Endodermal cell (in vitro differentiated cells): ENCODE measurements around the gene MIEF1. TPM values are rescaled to one million over a fixed set of nuclear protein-coding genes. Genes with fewer than 3 reads are reported as not detected.

ENCODE experiments used
- DNase-seq: peaks from one replicate; pipeline ENCODE4 v3.0.0-alpha.2; 2017
- H3K27ac ChIP-seq: 2 replicates; pipeline ENCODE4 v1.5.1; 2013; ENCODE audit warnings: mild to moderate bottlenecking, low read depth, low read length, moderate library complexity
- H3K27me3 ChIP-seq: 2 replicates; pipeline ENCODE4 v1.6.1; 2013; ENCODE audit warnings: mild to moderate bottlenecking, low read length, moderate library complexity; ENCODE audit not compliant: insufficient read depth, control insufficient read depth, poor library complexity, severe bottlenecking
- H3K36me3 ChIP-seq: 2 replicates; pipeline ENCODE4 v1.7.0; 2013; ENCODE audit warnings: mild to moderate bottlenecking, low read length, moderate library complexity; ENCODE audit not compliant: control insufficient read depth, insufficient read depth
- H3K4me1 ChIP-seq: one replicate; pipeline ENCODE4 v1.7.0; 2013; ENCODE audit warnings: low read length; ENCODE audit not compliant: control insufficient read depth, insufficient read depth
- H3K4me3 ChIP-seq: 2 replicates; pipeline ENCODE4 v1.5.1; 2013; ENCODE audit warnings: mild to moderate bottlenecking, low read length, moderate library complexity
- H3K9ac ChIP-seq: 2 replicates; pipeline ENCODE4 v1.6.1; 2013; ENCODE audit warnings: mild to moderate bottlenecking, low read length, moderate library complexity; ENCODE audit not compliant: poor library complexity, severe bottlenecking; ENCODE audit errors: extremely low read depth
- H3K9me3 ChIP-seq: 2 replicates; pipeline ENCODE4 v1.6.1; 2013; ENCODE audit warnings: mild to moderate bottlenecking, low read length, moderate library complexity; ENCODE audit not compliant: control insufficient read depth
- H3K27ac Mint-ChIP-seq: 2 replicates; pipeline ENCODE4 v1.8.0; 2020; ENCODE audit warnings: mixed read lengths
- H3K27me3 Mint-ChIP-seq: 2 replicates; pipeline ENCODE4 v1.8.0; 2021; ENCODE audit warnings: mild to moderate bottlenecking, mixed read lengths; ENCODE audit not compliant: insufficient read depth
- H3K36me3 Mint-ChIP-seq: 2 replicates; pipeline ENCODE4 v1.8.0; 2020; ENCODE audit warnings: low read depth, mixed read lengths
- H3K4me1 Mint-ChIP-seq: 2 replicates; pipeline ENCODE4 v1.8.0; 2020; ENCODE audit warnings: mixed read lengths
- H3K4me3 Mint-ChIP-seq: 2 replicates; pipeline ENCODE4 v1.8.0; 2020; ENCODE audit warnings: mild to moderate bottlenecking, moderate library complexity, mixed read lengths
- H3K9me3 Mint-ChIP-seq: 2 replicates; pipeline ENCODE4 v1.8.0; 2020; ENCODE audit warnings: mild to moderate bottlenecking, mixed read lengths
- CTCF ChIP-seq: fragments of 200-600 bp; sonication (generic); conservative IDR thresholded peaks from 2 replicates; pipeline ENCODE4 v1.5.0; 2021; ENCODE audit warnings: antibody characterized with exemption, mild to moderate bottlenecking
- WGBS, 2 experiments: methylation state at CpG; one replicate each; pipeline versions ENCODE4 v1.1.5 to v1.1.7; 2013; ENCODE audit warnings: missing lambda C conversion rate in 2 of 2, mixed read lengths in 1 of 2; ENCODE audit not compliant: insufficient coverage in 1 of 2, insufficient read length in 1 of 2; 5-methylcytosine and 5-hydroxymethylcytosine counted together
- total RNA-seq, 2 donors: library from RNA; stranded (reverse); fragmentation: NEBNext Ultra II Directional in 1 of 2; extraction: Animal tissue kit (Norgen Biotek cat#: 25700) in 1 of 2; gene quantifications; 2 replicates in 1 of 2; 3 replicates in 1 of 2; pipeline ENCODE4 v1.2.1, GENCODE V29; 2021

Gene MIEF1
- total RNA-seq, 2 donors from 2014 or later: 36.0 to 43.3 TPM

GRCh38 chr22:39522567-39523300 is 20.6 kb downstream of the MIEF1 start:
- Histone ChIP-seq H3K27ac (no peak overlapping the region), H3K4me1 (no peaks in the 10 kb centered on the region), H3K27me3 (no peaks in the 10 kb centered on the region), H3K36me3 (peaks cover 41% of the 10 kb centered on the region), H3K4me3 (peak overlapping the region; percentile 97), H3K9me3 (no peaks in the 10 kb centered on the region), H3K9ac (peak overlapping the region; percentile 99)
- Mint-ChIP-seq H3K9me3 (no peaks in the 10 kb centered on the region), H3K36me3 (peaks cover 50% of the 10 kb centered on the region), H3K27ac (peak overlapping the region; percentile 100), H3K27me3 (no peaks in the 10 kb centered on the region), H3K4me1 (peaks cover 30% of the 10 kb centered on the region), H3K4me3 (peak overlapping the region; percentile 95)
- 85 to 89% methylated on average over 11 to 14 of the region's 14 CpGs for WGBS, 2 experiments
- DNase-seq: no peak
- no peak for TF ChIP-seq CTCF

DNA sequence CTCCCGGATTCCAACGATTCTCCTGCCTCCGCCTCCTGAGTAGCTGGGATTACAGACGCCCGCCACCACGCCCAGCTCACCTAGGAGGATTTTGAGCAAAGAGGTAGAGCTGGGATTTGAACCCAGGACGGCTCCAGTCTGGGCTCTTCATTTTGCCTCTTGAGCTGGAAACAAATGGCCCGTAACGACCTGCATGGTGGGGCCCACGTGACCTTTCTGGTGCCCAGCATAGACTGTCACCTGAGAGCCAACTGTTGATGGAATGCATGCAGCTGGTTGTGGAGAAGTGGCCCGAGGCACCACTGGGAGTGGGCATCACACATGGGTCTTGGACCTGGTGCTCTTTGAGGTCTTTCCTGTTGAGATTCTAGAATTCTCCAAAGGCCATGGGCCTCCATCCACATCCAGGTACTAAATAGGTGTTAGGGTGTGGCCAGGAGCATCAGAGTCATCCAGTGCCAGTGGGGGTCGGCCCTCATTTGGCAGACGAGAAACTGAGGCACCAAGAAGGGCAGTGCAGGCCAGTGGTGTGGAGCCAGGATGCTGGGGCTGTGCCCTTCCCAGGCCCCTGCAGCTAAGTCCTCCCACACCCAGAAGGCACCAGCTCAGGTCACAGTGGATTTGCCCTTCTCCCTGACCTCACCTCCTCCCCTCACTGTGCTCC is 22.1 kb downstream of the MIEF1 start:
- Histone ChIP-seq H3K9ac (no peak overlapping the region), H3K4me3 (no peak overlapping the region), H3K27me3 (no peaks in the 10 kb centered on the region), H3K36me3 (peaks cover 50% of the 10 kb centered on the region), H3K27ac (no peak overlapping the region), H3K4me1 (no peaks in the 10 kb centered on the region), H3K9me3 (no peaks in the 10 kb centered on the region)
- no peak for DNase-seq
- Mint-ChIP-seq H3K4me3 (no peak overlapping the region), H3K36me3 (peaks cover 59% of the 10 kb centered on the region), H3K27me3 (no peaks in the 10 kb centered on the region), H3K9me3 (no peaks in the 10 kb centered on the region), H3K27ac (no peak overlapping the region), H3K4me1 (peaks cover 31% of the 10 kb centered on the region)
- no peak for TF ChIP-seq CTCF
- WGBS, 2 experiments: 94 to 95% methylated on average over 10 to 13 of the region's 13 CpGs

- H3K36me3 Mint-ChIP-seq: peaks cover 65% of the 10 kb centered on the region
- H3K4me1 Mint-ChIP-seq: peaks cover 37% of the 10 kb centered on the region
- no peak overlapping the region for H3K27ac ChIP-seq
- peak overlapping the region; percentile 85 for H3K27ac Mint-ChIP-seq
- no peaks in the 10 kb centered on the region for H3K9me3 Mint-ChIP-seq
- no peak for DNase-seq
- H3K4me3 ChIP-seq: no peak overlapping the region
- WGBS, 2 experiments: 95 to 100% methylated on average over 4 to 10 of the region's 10 CpGs
- no peaks in the 10 kb centered on the region for H3K4me1 ChIP-seq
- H3K9me3 ChIP-seq: no peaks in the 10 kb centered on the region
- H3K27me3 Mint-ChIP-seq: no peaks in the 10 kb centered on the region
- H3K36me3 ChIP-seq: peaks cover 58% of the 10 kb centered on the region
- H3K9ac ChIP-seq: no peak overlapping the region
- no peak overlapping the region for H3K4me3 Mint-ChIP-seq
- TF ChIP-seq CTCF: no peak
- no peaks in the 10 kb centered on the region for H3K27me3 ChIP-seq
Observed at GRCh38 chr22:39524753-39525657, 22.9 kb downstream of the MIEF1 start.
